SKM-1 (cell line): Measurements from ENCODE around the gene TMEM131L.
"Not testable (repeated sequence)": the region's sequence is repeated elsewhere in the genome, so short reads cannot be mapped to it uniquely, and the experiment has no call there.

Source experiments
- DNase-seq: peaks from one replicate; lab custom pipeline; 2025; ENCODE audit not compliant: unreplicated experiment; lab: John Stamatoyannopoulos, UW

The TMEM131L gene

DNA sequence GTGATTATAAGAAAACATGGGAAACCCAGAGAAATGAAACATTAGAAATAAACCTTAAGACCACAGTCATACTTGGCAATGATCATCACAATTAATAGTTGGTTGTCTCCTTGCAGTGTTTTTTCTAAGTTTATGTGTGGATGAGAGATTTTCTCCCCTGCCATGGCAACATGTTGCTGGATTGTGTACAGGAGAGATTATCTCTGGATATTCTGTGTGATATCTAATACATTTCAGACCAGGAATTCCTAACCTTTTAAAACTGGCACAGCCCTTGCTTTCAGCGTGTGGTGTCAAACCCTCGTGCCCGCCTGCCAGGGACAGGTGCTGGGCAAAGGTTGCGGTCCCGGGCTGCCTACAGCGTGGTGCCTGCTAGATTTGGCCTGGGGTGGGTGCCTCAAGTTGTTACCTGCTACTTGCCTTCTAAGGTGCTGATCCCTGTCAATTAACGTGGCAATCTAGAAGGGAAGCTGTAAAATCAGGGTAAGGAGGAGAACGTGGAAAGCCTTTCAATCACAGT, 100.5 kb downstream of the TMEM131L start:
- DNase-seq, result no peak

DNA sequence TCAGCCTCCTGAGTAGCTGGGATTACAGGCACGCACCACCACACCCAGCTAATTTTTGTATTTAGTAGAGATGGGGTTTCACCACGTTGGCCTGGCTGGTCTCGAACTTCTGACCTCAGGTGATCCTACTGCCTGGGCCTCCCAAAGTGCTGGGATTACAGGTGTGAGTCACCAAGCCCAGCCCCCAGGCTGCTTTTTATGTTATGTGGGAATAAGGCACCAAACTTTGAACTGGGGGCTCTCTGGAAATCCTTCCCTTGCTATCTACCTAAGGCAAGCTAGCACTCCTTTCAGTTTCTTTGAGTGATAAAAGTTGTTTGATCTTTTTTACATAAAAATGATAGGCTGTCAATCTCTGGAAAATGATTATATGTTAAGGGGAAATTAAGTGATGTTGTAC, 101.5 kb downstream of the TMEM131L start:
- not testable (repeated sequence) for DNase-seq

DNA sequence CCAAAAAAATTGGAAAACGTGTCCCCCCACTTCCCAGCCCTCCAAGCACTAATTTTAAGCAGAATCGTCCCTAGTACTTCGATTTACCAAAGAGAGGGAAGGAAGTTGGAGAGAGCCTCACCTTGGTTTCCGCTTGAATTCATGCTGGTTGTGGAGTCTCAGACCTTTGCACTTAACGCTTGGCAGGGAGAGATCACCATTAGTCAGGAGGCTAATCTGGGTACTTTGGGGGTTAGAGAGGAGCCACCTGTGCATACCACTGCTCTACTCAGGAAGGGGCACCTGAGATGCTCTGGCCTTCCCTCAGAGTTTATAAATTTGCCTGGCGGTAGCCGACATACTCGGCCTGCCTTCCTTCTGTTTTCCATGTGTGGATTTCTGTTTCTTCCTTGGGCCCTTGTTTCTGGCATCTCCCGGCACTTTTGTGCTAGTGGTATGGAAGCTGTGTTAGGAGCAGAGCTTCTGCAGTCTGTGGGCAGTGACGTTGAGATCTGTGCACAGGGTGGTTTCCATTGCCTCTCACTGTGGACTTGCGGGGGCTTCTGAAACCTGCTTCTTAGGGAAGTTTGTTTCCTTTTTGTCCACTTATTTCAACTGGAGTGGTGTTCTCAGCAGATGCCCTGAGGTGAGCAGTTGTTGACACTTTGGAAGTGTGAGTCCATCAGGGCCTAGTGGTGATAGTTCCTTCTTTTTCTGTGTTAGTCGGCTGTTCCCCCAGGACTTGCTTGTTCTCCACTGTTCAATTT, 104.2 kb downstream of the TMEM131L start:
- DNase-seq, result no peak

DNA sequence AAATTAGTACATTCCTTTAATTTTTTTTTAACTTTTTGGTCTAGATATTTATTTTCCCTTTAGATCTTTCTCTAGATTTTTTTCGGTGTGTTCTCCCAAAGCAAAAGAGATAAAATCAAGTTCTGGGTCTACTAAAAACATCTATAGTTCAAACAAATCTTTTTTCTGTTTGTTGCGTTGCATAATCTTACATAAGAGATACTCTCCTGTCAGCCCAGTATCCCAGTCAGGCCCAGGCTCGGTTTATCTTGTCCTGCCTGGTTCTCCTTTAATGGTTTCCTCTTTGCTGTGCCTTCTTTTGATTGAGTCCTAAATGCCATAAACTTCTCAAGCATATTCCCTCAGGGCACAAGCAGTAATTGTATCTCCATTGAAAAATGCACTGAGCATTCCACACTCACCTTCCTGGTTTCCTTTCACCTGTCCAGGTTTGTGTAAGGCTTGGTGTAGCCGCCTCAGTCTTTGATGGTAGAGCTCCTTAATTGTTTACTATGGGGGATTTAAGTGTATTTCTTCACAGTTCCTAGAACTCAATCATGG, 104.9 kb downstream of the TMEM131L start:
- DNase-seq, result no peak

DNA sequence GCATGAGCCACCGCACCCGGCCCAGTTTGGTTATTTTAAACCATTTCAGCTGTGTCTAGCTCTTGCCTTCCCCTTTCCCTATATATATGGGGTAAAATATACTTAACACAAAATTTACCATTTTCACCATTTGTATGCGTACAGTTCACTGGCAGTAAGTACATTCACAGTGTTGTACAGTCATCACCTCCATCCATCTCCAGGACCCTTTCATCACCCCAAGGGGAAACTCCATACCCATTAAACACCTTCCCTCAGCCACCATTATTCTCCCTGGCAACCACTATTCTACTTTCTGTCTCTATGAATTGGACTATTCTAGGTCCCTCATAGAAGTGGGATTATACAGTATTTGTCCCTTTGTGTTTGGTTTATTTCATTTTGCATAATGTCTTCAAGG, 106.4 kb downstream of the TMEM131L start:
- no peak for DNase-seq

DNA sequence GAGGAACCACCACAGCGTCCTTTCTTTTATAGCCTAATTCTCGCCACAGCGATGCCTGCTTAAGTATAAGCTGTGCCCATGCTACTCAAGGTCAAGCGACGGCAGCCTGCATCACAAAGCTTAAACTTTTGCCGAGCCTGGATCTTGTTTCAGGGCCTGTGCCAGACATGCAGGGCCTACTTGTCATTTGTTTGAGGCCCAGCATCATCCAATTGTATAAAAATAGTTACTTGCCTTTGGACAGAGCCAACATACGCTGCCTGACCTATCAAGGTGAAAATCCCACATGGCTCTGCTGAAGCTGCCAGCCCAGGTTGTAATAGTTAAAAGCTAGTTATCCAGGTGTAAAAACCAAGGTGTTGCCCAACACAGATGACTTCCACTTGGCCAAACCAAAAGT, 107.1 kb downstream of the TMEM131L start:
- no peak for DNase-seq

DNA sequence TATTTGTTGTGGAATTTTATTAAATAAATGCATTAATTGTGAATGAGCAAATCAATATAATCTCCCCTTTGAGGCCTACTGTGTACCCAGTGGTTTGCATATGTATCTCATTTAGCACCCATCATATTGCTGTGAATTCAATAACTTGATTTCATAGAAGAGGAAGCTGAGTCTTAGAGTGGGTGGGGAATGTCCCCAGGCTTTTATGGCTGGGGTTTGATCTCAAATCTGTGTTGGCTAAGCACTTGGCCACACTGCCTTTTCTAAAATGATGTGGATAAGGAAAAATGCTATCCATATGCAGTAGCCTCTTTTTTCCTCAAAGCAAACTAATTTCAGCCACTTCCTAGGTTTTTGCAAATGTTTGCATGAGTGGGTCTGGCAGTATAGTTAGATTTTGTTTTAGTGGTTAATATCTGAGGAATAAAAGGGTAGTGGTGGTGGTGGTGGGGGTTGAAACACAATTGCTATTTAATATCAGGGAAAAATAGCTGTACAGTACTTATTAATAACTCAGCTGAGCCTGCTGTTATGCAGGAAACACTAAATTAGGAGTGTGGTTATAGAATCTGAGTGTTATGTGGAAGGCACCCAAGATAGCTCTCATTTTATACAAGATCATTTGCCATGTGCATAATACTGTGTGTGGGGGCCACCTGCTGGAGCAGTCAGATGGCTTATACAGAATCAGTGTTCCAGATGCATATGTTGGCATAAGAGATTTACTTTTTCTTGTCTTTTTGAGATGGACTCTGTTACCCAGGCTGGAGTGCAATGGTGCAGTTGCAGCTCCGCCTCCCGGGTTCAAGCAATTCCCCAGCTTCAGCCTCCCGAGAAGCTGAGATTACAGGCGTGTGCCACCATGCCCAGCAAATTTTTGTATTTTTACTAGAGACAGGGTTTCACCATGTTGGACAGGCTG, 108.0 kb downstream of the TMEM131L start:
- DNase-seq, result no peak

DNA sequence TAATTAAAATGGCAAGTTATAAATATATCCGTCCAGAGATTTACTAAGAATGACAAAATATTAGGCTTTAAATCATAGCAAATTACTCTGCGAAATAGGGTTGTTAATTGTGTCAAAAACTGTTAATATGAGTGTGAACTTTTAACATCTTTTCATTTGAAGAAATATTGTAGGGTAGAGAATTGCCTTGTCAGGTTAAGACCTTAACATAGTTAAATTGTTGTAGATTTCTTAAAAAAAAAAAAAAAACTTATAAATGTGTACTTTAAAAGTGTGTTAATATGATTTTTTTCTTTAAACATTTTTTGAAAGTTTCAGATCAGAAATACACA, 110.2 kb downstream of the TMEM131L start:
- DNase-seq, result no peak

DNA sequence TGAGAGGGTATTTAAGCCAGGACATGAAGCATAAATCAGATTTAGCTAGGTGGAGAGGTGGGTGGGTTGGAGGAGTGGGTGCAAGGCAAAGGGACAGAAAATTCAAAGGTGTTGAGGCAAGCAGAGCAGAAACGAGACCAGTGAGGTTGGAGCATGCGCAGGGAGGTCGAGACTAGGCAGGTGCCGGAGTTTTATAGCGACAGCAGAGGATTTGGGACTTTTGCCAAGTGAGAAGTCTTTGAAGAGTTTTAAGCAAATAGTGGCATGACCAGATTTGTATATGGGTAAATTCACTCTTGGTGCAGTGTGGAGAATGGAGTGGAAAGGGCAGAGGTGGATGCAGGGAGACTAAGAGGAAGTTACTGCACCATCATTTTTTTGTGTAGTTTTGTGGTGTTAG, 110.9 kb downstream of the TMEM131L start:
- DNase-seq, result no peak

DNA sequence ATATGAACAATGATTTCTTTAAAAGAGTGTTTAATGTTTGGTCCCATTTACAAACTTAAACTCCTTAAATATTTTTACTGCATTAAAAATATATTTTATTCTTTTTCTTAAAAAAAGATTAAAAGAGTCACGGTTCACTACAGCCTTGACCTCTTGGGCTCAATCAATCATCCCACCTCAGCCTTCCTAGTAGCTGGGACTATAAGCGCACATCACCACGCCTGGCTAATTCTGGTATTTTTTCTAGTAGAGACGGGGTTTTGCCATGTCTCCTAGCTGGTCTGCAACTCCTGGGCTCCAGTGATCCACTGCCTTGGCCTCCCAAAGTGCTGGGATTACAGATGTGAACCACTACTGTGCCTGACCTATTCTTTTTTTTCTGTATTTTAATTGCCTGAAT, 113.2 kb downstream of the TMEM131L start:
- no peak for DNase-seq

DNA sequence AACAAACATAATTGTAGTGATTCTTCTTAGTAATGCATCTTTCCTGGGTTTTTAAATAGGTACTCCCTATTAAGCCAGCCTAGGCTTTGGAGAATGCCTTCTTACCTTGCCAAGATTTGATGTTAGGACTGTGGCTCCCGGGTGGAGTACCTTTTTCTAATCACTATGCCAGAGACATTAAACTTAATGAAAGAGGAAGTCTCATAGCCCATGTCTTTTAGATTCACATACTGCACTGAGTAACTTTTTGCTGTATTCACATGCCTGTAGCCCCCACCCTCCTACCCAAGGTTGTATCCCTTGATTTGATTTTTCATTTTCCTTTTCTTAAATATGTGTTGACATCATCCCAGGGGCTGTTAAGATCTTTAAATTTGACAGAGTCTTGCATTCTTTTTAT, 113.7 kb downstream of the TMEM131L start:
- no peak for DNase-seq

DNA sequence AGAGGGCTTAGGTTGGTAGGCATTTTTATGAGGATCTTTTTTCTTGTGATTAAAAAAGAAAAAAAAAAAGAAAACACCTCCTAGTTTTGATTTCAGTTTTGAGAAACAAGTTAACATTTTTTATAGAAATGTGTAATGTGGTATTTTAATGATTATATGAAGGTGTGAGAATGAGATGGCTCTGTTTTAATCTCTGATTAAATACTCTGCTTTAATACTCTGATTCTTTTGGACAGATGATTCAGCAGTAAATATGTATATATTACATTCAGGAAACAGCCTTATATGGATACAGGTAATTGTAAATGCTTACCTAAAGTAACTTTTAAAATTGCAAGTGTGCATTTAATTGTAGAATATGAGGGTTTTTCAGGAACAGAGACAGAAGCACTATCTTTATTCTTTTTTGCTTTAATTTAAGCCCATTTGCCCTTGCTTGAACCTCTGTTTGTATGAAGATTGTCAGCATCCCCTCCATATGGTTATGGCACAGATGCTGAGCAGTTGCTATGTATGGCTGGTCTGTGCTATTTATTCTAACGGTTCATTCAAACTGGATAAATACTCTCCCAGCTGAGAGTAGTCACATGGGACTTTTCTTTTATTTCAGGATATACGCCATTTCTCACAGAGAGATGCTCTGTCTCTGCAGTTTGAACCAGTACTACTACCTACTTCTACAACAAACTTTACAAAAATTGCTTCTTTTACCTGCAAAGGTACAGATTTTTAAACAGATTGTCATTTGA, 117.0 kb downstream of the TMEM131L start:
- DNase-seq, result no peak

DNA sequence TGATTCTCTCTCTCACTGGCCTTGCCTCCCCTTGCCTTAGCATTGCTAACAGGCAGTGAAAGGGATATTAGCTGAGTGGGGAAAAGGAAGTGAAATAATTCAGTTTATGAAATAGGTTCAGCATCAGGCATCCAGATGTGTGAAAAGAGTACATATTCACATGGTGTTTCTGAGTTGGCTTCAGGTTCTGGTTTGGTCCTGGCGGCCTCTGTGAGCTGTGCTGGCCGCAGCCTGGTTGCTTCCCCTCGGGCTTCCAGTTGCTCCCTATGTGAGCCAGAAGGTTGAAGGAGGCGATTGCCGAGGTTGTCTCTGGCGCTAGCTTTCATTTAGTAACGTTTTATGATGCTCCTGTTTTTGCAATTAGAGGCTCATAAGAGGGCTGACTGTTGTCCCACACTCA, 118.9 kb downstream of the TMEM131L start:
- DNase-seq, result no peak

DNA sequence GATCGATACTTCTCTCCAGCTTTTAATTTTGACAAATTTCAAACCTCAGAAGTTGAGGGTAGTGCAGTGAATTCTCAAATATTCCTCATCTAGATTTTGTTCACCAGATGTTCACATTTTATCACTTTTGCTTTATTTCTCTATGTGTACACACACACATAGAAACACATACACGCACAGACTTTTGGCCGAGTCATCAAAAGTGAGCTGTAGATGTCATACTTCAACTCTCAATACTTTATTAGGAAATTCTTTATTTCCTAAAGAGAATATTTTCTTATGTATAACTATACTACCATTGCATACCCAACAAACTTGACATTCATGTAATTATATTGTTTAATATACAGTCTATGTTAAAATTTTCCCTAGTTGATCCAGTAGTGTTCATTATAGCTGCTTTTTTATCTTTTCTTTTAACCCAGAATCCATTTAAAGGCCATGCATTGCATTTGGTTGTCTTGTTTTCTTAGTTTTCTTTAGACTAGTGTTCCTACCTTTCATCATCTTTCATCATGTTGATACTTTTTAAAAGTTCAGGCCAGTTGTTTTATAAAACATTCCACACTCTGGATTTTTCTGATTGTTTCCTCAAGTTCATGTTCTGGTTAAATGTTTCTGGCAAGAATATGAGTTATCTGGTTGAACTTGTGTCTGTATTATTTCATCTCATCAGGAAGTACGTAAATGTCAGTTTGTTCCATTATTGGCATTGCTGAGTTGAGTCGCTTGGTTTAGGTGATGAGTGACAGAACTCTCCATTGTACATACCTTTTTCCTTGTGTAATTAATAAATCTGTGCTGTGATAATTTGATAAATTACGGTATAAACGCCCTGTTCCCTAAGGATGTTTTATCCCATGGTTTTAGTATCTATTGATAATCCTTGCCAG, 123.8 kb downstream of the TMEM131L start:
- no peak for DNase-seq

DNA sequence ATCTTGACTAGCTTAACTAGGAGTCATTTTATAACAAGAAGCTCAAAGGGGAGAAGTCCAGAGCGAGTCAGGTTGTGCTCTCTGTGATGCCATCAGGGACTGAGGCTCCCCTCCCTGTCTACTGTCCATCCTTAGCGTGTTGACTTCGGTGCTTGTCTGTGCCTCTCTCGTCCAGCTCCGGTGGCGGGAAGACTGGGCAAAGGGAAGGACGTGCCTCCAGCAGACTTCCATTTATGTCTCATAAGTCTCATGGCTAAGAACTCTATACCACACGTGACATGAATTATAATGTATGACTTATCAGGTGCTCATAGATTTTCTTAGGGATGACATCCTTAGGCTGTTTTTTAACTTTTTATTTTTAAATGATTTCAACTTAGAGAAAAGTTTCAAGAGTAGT, 125.3 kb downstream of the TMEM131L start:
- DNase-seq, result no peak

DNA sequence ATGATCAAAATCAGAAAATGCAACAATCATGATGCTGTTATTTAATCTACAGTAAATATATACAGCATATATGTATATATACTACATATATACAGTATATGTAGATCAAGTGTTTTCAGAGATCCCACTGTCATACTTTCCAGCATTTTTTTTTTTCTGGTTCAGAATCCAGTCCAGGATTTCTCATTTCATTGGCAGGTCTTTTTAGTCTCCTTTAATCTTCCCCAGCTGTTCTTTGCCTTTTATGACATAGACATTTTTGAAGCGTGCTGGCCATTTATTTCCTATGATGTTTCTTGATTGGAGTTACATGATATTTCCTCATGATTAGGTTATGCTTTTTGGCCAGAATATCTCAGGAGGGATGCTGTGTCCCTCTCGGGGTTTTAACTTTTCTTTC, 125.9 kb downstream of the TMEM131L start:
- no peak for DNase-seq

DNA sequence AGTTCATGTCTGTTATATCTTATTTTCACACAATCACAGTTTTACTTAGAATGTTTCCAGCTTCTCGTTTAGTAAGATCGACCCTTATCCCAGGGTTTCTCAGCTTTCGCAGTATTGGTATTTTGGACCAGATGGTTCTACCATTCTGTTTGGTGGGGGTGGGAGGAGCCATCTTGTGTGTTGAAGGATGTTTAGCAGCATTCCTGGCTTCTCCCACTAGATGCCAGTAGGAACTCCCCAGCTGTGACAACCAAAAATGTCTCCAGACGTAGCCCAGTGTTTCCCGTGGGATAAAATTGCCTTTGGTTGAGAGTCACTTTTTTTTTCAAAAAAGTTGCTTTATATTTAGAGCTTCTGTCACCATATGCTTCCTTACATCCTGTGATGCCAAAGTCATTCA, 127.0 kb downstream of the TMEM131L start:
- DNase-seq, result no peak

DNA sequence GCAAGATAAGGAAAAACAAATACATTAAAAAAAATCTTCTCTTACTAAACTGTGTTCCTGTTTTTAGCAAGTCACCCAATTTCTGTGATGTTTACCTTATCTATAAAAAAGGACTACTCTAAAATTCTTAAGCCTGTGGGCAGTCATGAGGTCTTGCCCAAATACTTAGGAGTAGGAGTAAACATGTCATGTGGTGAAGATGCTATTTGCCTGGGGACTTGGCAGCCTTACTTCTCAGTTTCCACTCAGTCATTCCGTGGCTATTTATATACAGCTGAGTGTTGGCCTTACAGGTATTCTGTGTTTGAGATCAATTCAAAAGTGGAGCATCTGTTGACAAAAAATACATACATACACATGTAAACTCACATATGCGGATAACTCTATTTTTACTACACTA, 128.1 kb downstream of the TMEM131L start:
- no peak for DNase-seq

DNA sequence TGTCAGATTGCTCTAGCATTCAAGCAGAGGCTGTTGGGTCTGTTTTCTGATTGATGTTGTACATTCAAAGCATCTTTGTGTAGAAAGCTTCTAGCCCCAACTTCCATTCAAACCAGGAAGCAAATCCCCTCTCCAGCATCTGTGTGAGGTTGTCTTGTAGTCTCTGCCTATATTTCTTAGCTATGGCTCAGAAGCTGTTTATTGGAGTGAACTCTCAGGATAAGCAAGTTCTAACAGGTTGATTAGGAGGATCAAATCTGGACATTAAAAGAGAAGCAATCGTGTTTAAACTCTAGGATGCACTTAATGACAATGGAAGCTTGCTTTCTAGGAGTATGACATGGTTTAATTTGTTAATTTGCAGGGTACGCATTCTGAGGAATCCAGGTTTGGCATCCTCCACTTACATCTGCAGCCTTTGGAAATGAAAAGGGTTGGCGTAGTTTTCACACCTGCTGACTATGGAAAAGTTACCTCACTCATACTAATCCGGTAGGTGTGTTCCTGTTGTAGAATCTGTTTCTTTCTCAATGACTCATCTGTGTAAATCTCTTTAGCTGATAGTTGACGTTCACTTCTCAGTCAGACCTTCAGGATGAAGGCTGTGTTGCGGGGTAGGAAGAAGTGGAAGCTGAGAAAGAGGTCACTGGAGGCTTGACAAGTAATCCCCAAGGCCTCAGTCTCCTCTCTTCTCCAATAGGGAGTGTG, 129.9 kb downstream of the TMEM131L start:
- DNase-seq, result no peak

DNA sequence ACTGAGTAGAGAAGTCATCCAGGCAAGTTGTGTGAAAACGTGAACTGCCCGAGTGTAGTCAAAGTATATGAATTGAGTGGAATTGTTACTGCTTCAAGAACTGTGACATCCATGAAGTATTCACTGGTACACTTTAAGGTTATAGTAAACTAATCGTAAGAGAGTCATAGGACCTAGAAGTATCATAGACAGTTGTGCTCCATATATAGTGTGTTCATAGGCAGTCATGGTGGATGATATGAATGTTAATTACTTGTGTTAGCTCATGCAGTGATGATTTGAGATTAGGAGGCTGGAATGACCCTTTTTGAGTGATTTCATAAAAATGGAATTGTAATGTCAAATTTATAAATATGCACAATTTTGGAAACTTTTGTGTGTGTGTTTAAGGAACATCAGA, 136.6 kb downstream of the TMEM131L start:
- DNase-seq, result no peak
